ENCODE data around the gene SYNJ1.

Gene SYNJ1

GRCh38 chr21:32592929-32593502 is 134.8 kb downstream of the SYNJ1 start:
- Histone ChIP-seq H3K4me3 (ENCODE audit: severe bottlenecking) (no peak overlapping the region), H3K36me3 (ENCODE audit: low read depth) (no peaks in the 10 kb centered on the region), H3K9me3 (ENCODE audit: severe bottlenecking) (no peaks in the 10 kb centered on the region), H3K4me1 (ENCODE audit: insufficient read depth, poor library complexity, severe bottlenecking) (peaks cover 11% of the 10 kb centered on the region), H3K27me3 (ENCODE audit: insufficient read depth, poor library complexity, severe bottlenecking) (no peaks in the 10 kb centered on the region), H3K27ac (ENCODE audit: poor library complexity, severe bottlenecking) (no peak overlapping the region)
- no peak for TF ChIP-seq CTCF (IDR thresholded peaks at IDR 0.05; ENCODE audit: poor library complexity, severe bottlenecking)
- ATAC-seq (ENCODE audit: low read depth) (no peak), DNase-seq (ENCODE audit: low spot score) (no peak)

- no peaks in the 10 kb centered on the region for H3K4me1 ChIP-seq (ENCODE audit: insufficient read depth, poor library complexity, severe bottlenecking)
Observed at GRCh38 chr21:32590130-32590529, 137.7 kb downstream of the SYNJ1 start.

GRCh38 chr21:32587651-32588050 is 140.2 kb downstream of the SYNJ1 start:
- ATAC-seq (ENCODE audit: low read depth): no peak

More at GRCh38 chr21:32590130-32590529, 137.7 kb downstream of the SYNJ1 start:
- Histone ChIP-seq H3K36me3 (ENCODE audit: low read depth) (no peaks in the 10 kb centered on the region), H3K9me3 (ENCODE audit: severe bottlenecking) (no peaks in the 10 kb centered on the region), H3K4me3 (ENCODE audit: severe bottlenecking) (no peak overlapping the region), H3K27me3 (ENCODE audit: insufficient read depth, poor library complexity, severe bottlenecking) (no peaks in the 10 kb centered on the region), H3K27ac (ENCODE audit: poor library complexity, severe bottlenecking) (no peak overlapping the region)
- no peak for TF ChIP-seq CTCF (IDR thresholded peaks at IDR 0.05; ENCODE audit: poor library complexity, severe bottlenecking)
- no peak for ATAC-seq (ENCODE audit: low read depth)
- DNase-seq (ENCODE audit: low spot score): no peak

GRCh38 chr21:32587120-32587519 is 140.7 kb downstream of the SYNJ1 start:
- ATAC-seq (ENCODE audit: low read depth): no peak
- TF ChIP-seq CTCF (IDR thresholded peaks at IDR 0.05; ENCODE audit: poor library complexity, severe bottlenecking): no peak
- Histone ChIP-seq H3K9me3 (ENCODE audit: severe bottlenecking) (no peaks in the 10 kb centered on the region), H3K36me3 (ENCODE audit: low read depth) (no peaks in the 10 kb centered on the region), H3K4me1 (ENCODE audit: insufficient read depth, poor library complexity, severe bottlenecking) (no peaks in the 10 kb centered on the region), H3K27me3 (ENCODE audit: insufficient read depth, poor library complexity, severe bottlenecking) (no peaks in the 10 kb centered on the region), H3K27ac (ENCODE audit: poor library complexity, severe bottlenecking) (no peak overlapping the region), H3K4me3 (ENCODE audit: severe bottlenecking) (no peak overlapping the region)
- DNase-seq (ENCODE audit: low spot score): no peak

More at GRCh38 chr21:32587651-32588050, 140.2 kb downstream of the SYNJ1 start:
- Histone ChIP-seq H3K27me3 (ENCODE audit: insufficient read depth, poor library complexity, severe bottlenecking) (no peaks in the 10 kb centered on the region), H3K4me1 (ENCODE audit: insufficient read depth, poor library complexity, severe bottlenecking) (no peaks in the 10 kb centered on the region), H3K36me3 (ENCODE audit: low read depth) (no peaks in the 10 kb centered on the region), H3K4me3 (ENCODE audit: severe bottlenecking) (no peak overlapping the region), H3K27ac (ENCODE audit: poor library complexity, severe bottlenecking) (no peak overlapping the region), H3K9me3 (ENCODE audit: severe bottlenecking) (no peaks in the 10 kb centered on the region)
- no peak for TF ChIP-seq CTCF (IDR thresholded peaks at IDR 0.05; ENCODE audit: poor library complexity, severe bottlenecking)
- no peak for DNase-seq (ENCODE audit: low spot score)

- DNase-seq (ENCODE audit: low spot score): no peak
- no peaks in the 10 kb centered on the region for H3K4me1 ChIP-seq (ENCODE audit: insufficient read depth, poor library complexity, severe bottlenecking)
- H3K27ac ChIP-seq (ENCODE audit: poor library complexity, severe bottlenecking): no peak overlapping the region
- ATAC-seq (ENCODE audit: low read depth): no peak
- H3K4me3 ChIP-seq (ENCODE audit: severe bottlenecking): no peak overlapping the region
- H3K9me3 ChIP-seq (ENCODE audit: severe bottlenecking): no peaks in the 10 kb centered on the region
- H3K36me3 ChIP-seq (ENCODE audit: low read depth): no peaks in the 10 kb centered on the region
- TF ChIP-seq CTCF (IDR thresholded peaks at IDR 0.05; ENCODE audit: poor library complexity, severe bottlenecking): no peak
- no peaks in the 10 kb centered on the region for H3K27me3 ChIP-seq (ENCODE audit: insufficient read depth, poor library complexity, severe bottlenecking)
Observed at GRCh38 chr21:32585970-32586369, 141.8 kb downstream of the SYNJ1 start.

Data from RWPE2 (cell line).